Measurements from ENCODE around the gene SMAD6. TPM values are rescaled to one million over a fixed set of nuclear protein-coding genes. Genes with fewer than 3 reads are reported as not detected.

The SMAD6 gene
- total RNA-seq, 2 experiments from 2014 or later, result 0.97 to 1.2 TPM

GRCh38 chr15:66765478-66766281, 63.6 kb downstream of the SMAD6 start:
- no peaks in the 10 kb centered on the region for H3K36me3 Mint-ChIP-seq (ENCODE audit: low read depth)
- peaks cover 43% of the 10 kb centered on the region for H3K27me3 Mint-ChIP-seq (ENCODE audit: low read depth)
- ChIA-PET CTCF (no interaction called here), POLR2A (no interaction called here)
- H3K4me1 Mint-ChIP-seq (ENCODE audit: low read depth), result peaks cover 19% of the 10 kb centered on the region
- no peaks in the 10 kb centered on the region for H3K9me3 Mint-ChIP-seq (ENCODE audit: insufficient read depth)
- ATAC-seq (no peak), DNase-seq (no peak)
- no peak overlapping the region for H3K4me3 Mint-ChIP-seq
- no peak overlapping the region for H3K27ac Mint-ChIP-seq

GRCh38 chr15:66766282-66767230, 64.5 kb downstream of the SMAD6 start:
- POLR2A ChIA-PET, result interaction anchor here (0.5 kb wide), 1 partner anchor 232 kb away, joined by 3 read pairs; no protein-coding TSS in a partner anchor
- Mint-ChIP-seq H3K27ac (no peak overlapping the region), H3K36me3 (ENCODE audit: low read depth) (no peaks in the 10 kb centered on the region), H3K27me3 (ENCODE audit: low read depth) (peaks cover 38% of the 10 kb centered on the region), H3K4me3 (no peak overlapping the region), H3K9me3 (ENCODE audit: insufficient read depth) (no peaks in the 10 kb centered on the region), H3K4me1 (ENCODE audit: low read depth) (peaks cover 13% of the 10 kb centered on the region)
- no peak for ATAC-seq
- DNase-seq, result no peak
- CTCF ChIA-PET, result interaction anchor here (0.7 kb wide), 1 partner anchor 148 kb away, joined by 3 read pairs; no protein-coding TSS in a partner anchor

- Mint-ChIP-seq H3K4me1 (ENCODE audit: low read depth) (peaks cover 9% of the 10 kb centered on the region), H3K27me3 (ENCODE audit: low read depth) (peaks cover 36% of the 10 kb centered on the region)
Measured at GRCh38 chr15:66767240-66767659, 65.2 kb downstream of the SMAD6 start.

GRCh38 chr15:66768987-66769386, 67.0 kb downstream of the SMAD6 start:
- Mint-ChIP-seq H3K9me3 (ENCODE audit: insufficient read depth) (no peaks in the 10 kb centered on the region), H3K27ac (no peak overlapping the region), H3K36me3 (ENCODE audit: low read depth) (no peaks in the 10 kb centered on the region), H3K4me1 (ENCODE audit: low read depth) (peaks cover 9% of the 10 kb centered on the region), H3K4me3 (no peak overlapping the region), H3K27me3 (ENCODE audit: low read depth) (peaks cover 29% of the 10 kb centered on the region)
- DNase-seq, result no peak
- ATAC-seq, result no peak
- ChIA-PET CTCF (no interaction called here), POLR2A (no interaction called here)

More at GRCh38 chr15:66767240-66767659, 65.2 kb downstream of the SMAD6 start:
- H3K27ac Mint-ChIP-seq, result no peak overlapping the region
- no peaks in the 10 kb centered on the region for H3K9me3 Mint-ChIP-seq (ENCODE audit: insufficient read depth)
- DNase-seq (no peak), ATAC-seq (no peak)
- no peaks in the 10 kb centered on the region for H3K36me3 Mint-ChIP-seq (ENCODE audit: low read depth)
- no peak overlapping the region for H3K4me3 Mint-ChIP-seq
- POLR2A ChIA-PET, result interaction anchor here (0.5 kb wide), 1 partner anchor 233 kb away, joined by 3 read pairs; no protein-coding TSS in a partner anchor
- CTCF ChIA-PET, result interaction anchor here (0.7 kb wide), 1 partner anchor 148 kb away, joined by 3 read pairs; no protein-coding TSS in a partner anchor

- CTCF ChIA-PET, result interaction anchor here (1.1 to 2.0 kb wide), 2 partner anchors 66 to 152 kb away, joined by 3 to 8 read pairs; no protein-coding TSS in a partner anchor
- peaks cover 16% of the 10 kb centered on the region for H3K27me3 Mint-ChIP-seq (ENCODE audit: low read depth)
- ATAC-seq (no peak), DNase-seq (no peak)
- H3K4me3 Mint-ChIP-seq, result no peak overlapping the region
- H3K36me3 Mint-ChIP-seq (ENCODE audit: low read depth), result no peaks in the 10 kb centered on the region
- POLR2A ChIA-PET, result no interaction called here
- no peaks in the 10 kb centered on the region for H3K9me3 Mint-ChIP-seq (ENCODE audit: insufficient read depth)
- H3K4me1 Mint-ChIP-seq (ENCODE audit: low read depth), result peaks cover 4% of the 10 kb centered on the region
- H3K27ac Mint-ChIP-seq, result no peak overlapping the region
Measured at GRCh38 chr15:66770518-66771350, 68.7 kb downstream of the SMAD6 start.

- no peaks in the 10 kb centered on the region for H3K4me1 Mint-ChIP-seq (ENCODE audit: low read depth)
- H3K36me3 Mint-ChIP-seq (ENCODE audit: low read depth), result no peaks in the 10 kb centered on the region
- no peak overlapping the region for H3K4me3 Mint-ChIP-seq
- ChIA-PET CTCF (interaction anchor here (1.1 to 2.0 kb wide), 2 partner anchors 65 to 153 kb away, joined by 3 to 8 read pairs; no protein-coding TSS in a partner anchor), POLR2A (no interaction called here)
- no peak for ATAC-seq
- peaks cover 10% of the 10 kb centered on the region for H3K27me3 Mint-ChIP-seq (ENCODE audit: low read depth)
- DNase-seq, result no peak
- H3K27ac Mint-ChIP-seq, result no peak overlapping the region
- H3K9me3 Mint-ChIP-seq (ENCODE audit: insufficient read depth), result no peaks in the 10 kb centered on the region
Measured at GRCh38 chr15:66771351-66771650, 69.3 kb downstream of the SMAD6 start.

- Mint-ChIP-seq H3K27ac (no peak overlapping the region), H3K4me3 (no peak overlapping the region), H3K9me3 (ENCODE audit: insufficient read depth) (no peaks in the 10 kb centered on the region), H3K27me3 (ENCODE audit: low read depth) (peaks cover 3% of the 10 kb centered on the region), H3K36me3 (ENCODE audit: low read depth) (no peaks in the 10 kb centered on the region), H3K4me1 (ENCODE audit: low read depth) (no peaks in the 10 kb centered on the region)
- ChIA-PET POLR2A (interaction anchor here (0.6 kb wide), 1 partner anchor 26 kb away, joined by 4 read pairs; no protein-coding TSS in a partner anchor), CTCF (interaction anchor here (1.3 to 2.0 kb wide), 2 partner anchors 154 to 170 kb away, joined by 5 to 8 read pairs; no protein-coding TSS in a partner anchor)
- DNase-seq, result no peak
- no peak for ATAC-seq
Measured at GRCh38 chr15:66772604-66773128, 70.6 kb downstream of the SMAD6 start.

- Mint-ChIP-seq H3K9me3 (ENCODE audit: insufficient read depth) (no peaks in the 10 kb centered on the region), H3K27ac (no peak overlapping the region), H3K4me1 (ENCODE audit: low read depth) (no peaks in the 10 kb centered on the region), H3K4me3 (no peak overlapping the region), H3K27me3 (ENCODE audit: low read depth) (peaks cover 3% of the 10 kb centered on the region), H3K36me3 (ENCODE audit: low read depth) (no peaks in the 10 kb centered on the region)
- ATAC-seq, result no peak
- ChIA-PET POLR2A (interaction anchor here (0.6 kb wide), 1 partner anchor 27 kb away, joined by 4 read pairs; no protein-coding TSS in a partner anchor), CTCF (interaction anchor here (1.3 to 1.5 kb wide), 2 partner anchors 154 to 170 kb away, joined by 4 to 5 read pairs; no protein-coding TSS in a partner anchor)
- no peak for DNase-seq
Measured at GRCh38 chr15:66773129-66773873, 71.3 kb downstream of the SMAD6 start.

GRCh38 chr15:66774001-66774814, 72.2 kb downstream of the SMAD6 start:
- DNase-seq, result peak; percentile 64
- POLR2A ChIA-PET, result no interaction called here
- Mint-ChIP-seq H3K9me3 (ENCODE audit: insufficient read depth) (no peaks in the 10 kb centered on the region), H3K27ac (no peak overlapping the region), H3K4me1 (ENCODE audit: low read depth) (no peaks in the 10 kb centered on the region), H3K36me3 (ENCODE audit: low read depth) (no peaks in the 10 kb centered on the region), H3K27me3 (ENCODE audit: low read depth) (peaks cover 2% of the 10 kb centered on the region), H3K4me3 (no peak overlapping the region)
- CTCF ChIA-PET, result interaction anchor here (1.4 to 1.5 kb wide), 2 partner anchors 155 kb away, joined by 4 to 5 read pairs; no protein-coding TSS in a partner anchor
- peak; percentile 80 for ATAC-seq
